Subcutaneous abdominal adipose tissue (tissue), 5 donors: ENCODE results near the gene RRAGD.

Source experiments
- H3K27ac ChIP-seq: one replicate; pipeline ENCODE4 v1.7.0; 2013; ENCODE audit warnings: low read depth, mild to moderate bottlenecking, inconsistent platforms, low read length, moderate library complexity
- H3K27me3 ChIP-seq, 5 donors: one replicate each; pipeline ENCODE4 v1.7.0; 2013; ENCODE audit warnings: low read length in 5 of 5, inconsistent platforms in 1 of 5; ENCODE audit not compliant: control insufficient read depth in 5 of 5, insufficient read depth in 4 of 5
- H3K36me3 ChIP-seq, 5 donors: one replicate each; pipeline ENCODE4 v1.7.0; 2013; ENCODE audit warnings: low read length in 5 of 5; ENCODE audit not compliant: control insufficient read depth in 5 of 5, insufficient read depth in 5 of 5
- H3K4me1 ChIP-seq, 5 donors: one replicate each; pipeline ENCODE4 v1.7.0; 2013; ENCODE audit warnings: low read length in 5 of 5, mild to moderate bottlenecking in 3 of 5, moderate library complexity in 1 of 5; ENCODE audit not compliant: control insufficient read depth in 5 of 5, insufficient read depth in 5 of 5
- H3K4me3 ChIP-seq, 5 donors: one replicate each; pipeline ENCODE4 v1.7.0; 2013; ENCODE audit warnings: low read length in 5 of 5, low read depth in 1 of 5
- H3K9ac ChIP-seq, 5 donors: one replicate each; pipeline ENCODE4 v1.7.0; 2013; ENCODE audit warnings: low read length in 5 of 5, mild to moderate bottlenecking in 4 of 5, moderate library complexity in 3 of 5
- H3K9me3 ChIP-seq, 5 donors: one replicate each; pipeline ENCODE4 v1.7.0; 2013; ENCODE audit warnings: low read length in 5 of 5; ENCODE audit not compliant: control insufficient read depth in 5 of 5
- donor health status: healthy.
- donor health status: healthy.
- donor health status: healthy.
- donor health status: healthy.
- donor health status: healthy.

Gene RRAGD

GRCh38 chr6:89359561-89359960, 52.5 kb downstream of the RRAGD start:
- Histone ChIP-seq H3K9me3 (no peaks in the 10 kb centered on the region), H3K4me3 (no peak overlapping the region), H3K27me3 (no peaks in the 10 kb centered on the region), H3K36me3 (no peaks in the 10 kb centered on the region), H3K27ac (no peak overlapping the region), H3K4me1 (peaks cover 0 to 5% (median 0%) of the 10 kb centered on the region in 5 donors), H3K9ac (no peak overlapping the region)

- H3K36me3 ChIP-seq: no peaks in the 10 kb centered on the region
- peaks cover 0 to 11% (median 6%) of the 10 kb centered on the region in 5 donors for H3K4me1 ChIP-seq
- H3K9me3 ChIP-seq: no peaks in the 10 kb centered on the region
- H3K27me3 ChIP-seq: no peaks in the 10 kb centered on the region
- H3K9ac ChIP-seq: peak overlapping the region in 1 of 5 donors; percentile 70
- peak overlapping the region in 3 of 5 donors; percentile 52 to 54 (median 52) for H3K4me3 ChIP-seq
- H3K27ac ChIP-seq: no peak overlapping the region
Measured at GRCh38 chr6:89357390-89357789, 54.7 kb downstream of the RRAGD start.

GRCh38 chr6:89356642-89357170, 55.4 kb downstream of the RRAGD start:
- no peaks in the 10 kb centered on the region for H3K36me3 ChIP-seq
- no peak overlapping the region for H3K9ac ChIP-seq
- no peak overlapping the region for H3K4me3 ChIP-seq
- H3K27me3 ChIP-seq: no peaks in the 10 kb centered on the region
- no peak overlapping the region for H3K27ac ChIP-seq
- no peaks in the 10 kb centered on the region for H3K9me3 ChIP-seq
- peaks cover 0 to 17% (median 10%) of the 10 kb centered on the region in 5 donors for H3K4me1 ChIP-seq

GRCh38 chr6:89355511-89356194, 56.4 kb downstream of the RRAGD start:
- H3K9ac ChIP-seq: no peak overlapping the region
- H3K27me3 ChIP-seq: no peaks in the 10 kb centered on the region
- H3K9me3 ChIP-seq: no peaks in the 10 kb centered on the region

GRCh38 chr6:89353702-89354392, 58.2 kb downstream of the RRAGD start:
- Histone ChIP-seq H3K36me3 (no peaks in the 10 kb centered on the region), H3K27ac (peak overlapping the region; percentile 88), H3K27me3 (no peaks in the 10 kb centered on the region), H3K4me3 (peak overlapping the region in 1 of 5 donors; percentile 98), H3K9ac (peak overlapping the region in 1 of 5 donors; percentile 97), H3K4me1 (peaks cover 2 to 43% (median 32%) of the 10 kb centered on the region in 5 donors), H3K9me3 (no peaks in the 10 kb centered on the region)

More at GRCh38 chr6:89355511-89356194, 56.4 kb downstream of the RRAGD start:
- no peak overlapping the region for H3K27ac ChIP-seq
- peaks cover 2 to 27% (median 19%) of the 10 kb centered on the region in 5 donors for H3K4me1 ChIP-seq
- no peaks in the 10 kb centered on the region for H3K36me3 ChIP-seq
- H3K4me3 ChIP-seq: no peak overlapping the region

- Histone ChIP-seq H3K36me3 (no peaks in the 10 kb centered on the region), H3K27ac (peak overlapping the region; percentile 88), H3K4me3 (peak overlapping the region in 4 of 5 donors; percentile 84 to 98 (median 90)), H3K9ac (peak overlapping the region in 4 of 5 donors; percentile 76 to 97 (median 92)), H3K4me1 (peaks cover 4 to 48% (median 34%) of the 10 kb centered on the region in 5 donors), H3K9me3 (no peaks in the 10 kb centered on the region), H3K27me3 (no peaks in the 10 kb centered on the region)
Measured at GRCh38 chr6:89353118-89353556, 58.9 kb downstream of the RRAGD start.

GRCh38 chr6:89352278-89353117, 59.6 kb downstream of the RRAGD start, which contains the start of gene UBE2J1:
Gene UBE2J1, minus strand, starts transcription at chr6:89352722. Its CDS starts 153 bp downstream, at chr6:89352569.
- Histone ChIP-seq H3K9me3 (no peaks in the 10 kb centered on the region), H3K27me3 (no peaks in the 10 kb centered on the region), H3K4me1 (peaks cover 4 to 49% (median 39%) of the 10 kb centered on the region in 5 donors), H3K9ac (peak within 1 kb of the TSS; percentile 91 to 98 (median 95)), H3K4me3 (peak within 1 kb of the TSS; percentile 84 to 98 (median 92)), H3K27ac (peak within 1 kb of the TSS; percentile 88), H3K36me3 (no peaks in the 10 kb centered on the region)

GRCh38 chr6:89351671-89352277, 60.3 kb downstream of the RRAGD start:
- peaks cover 4 to 48% (median 38%) of the 10 kb centered on the region in 5 donors for H3K4me1 ChIP-seq
- peak overlapping the region; percentile 88 for H3K27ac ChIP-seq
- peak overlapping the region; percentile 91 to 98 (median 95) for H3K9ac ChIP-seq
- no peaks in the 10 kb centered on the region for H3K9me3 ChIP-seq
- H3K36me3 ChIP-seq: no peaks in the 10 kb centered on the region
- H3K4me3 ChIP-seq: peak overlapping the region; percentile 84 to 98 (median 92)
- H3K27me3 ChIP-seq: no peaks in the 10 kb centered on the region

- Histone ChIP-seq H3K9ac (peak overlapping the region in 4 of 5 donors; percentile 7 to 59 (median 47)), H3K4me1 (peaks cover 4 to 48% (median 38%) of the 10 kb centered on the region in 5 donors), H3K4me3 (peak overlapping the region in 4 of 5 donors; percentile 39 to 88 (median 68)), H3K27me3 (no peaks in the 10 kb centered on the region), H3K9me3 (no peaks in the 10 kb centered on the region), H3K36me3 (no peaks in the 10 kb centered on the region), H3K27ac (peak overlapping the region; percentile 49)
Measured at GRCh38 chr6:89350281-89350966, 61.6 kb downstream of the RRAGD start.
